IMR-90 (cell line): Measurements from ENCODE around the gene PAMR1. TPM values are rescaled to one million over a fixed set of nuclear protein-coding genes. Genes with fewer than 3 reads are reported as not detected.

ENCODE experiments used
- ATAC-seq: fragments of 200-7000 bp; cut with Tn5 transposase; 2 replicates; pipeline ENCODE4 v1.9.1; 2020; ENCODE audit warnings: low read depth, mild to moderate bottlenecking, moderate library complexity
- BruUV-seq: library from RNA; stranded (reverse); fragments of 400-500 nt; replicated peaks from 2 replicates; lab custom pipeline; 2021; lab: Mats Ljungman, UMichigan
- CTCF ChIA-PET: fragments of 300-600 bp; formaldehyde crosslinking; extraction: SDS; loops from one replicate; lab custom pipeline; 2021; ENCODE audit warnings: antibody characterized with exemption; lab: Yijun Ruan, JAX
- POLR2A ChIA-PET: fragments of 300-600 bp; sonication (Branson Sonifier 250); formaldehyde crosslinking; loops from one replicate; lab custom pipeline; 2022; ENCODE audit warnings: antibody characterized with exemption; ENCODE audit not compliant: unreplicated experiment; lab: Charles Lee
- DNase-seq: peaks from one replicate; pipeline ENCODE4 v3.0.0; 2013
- H2AFZ ChIP-seq: replicated peaks from 2 replicates; pipeline ENCODE3; 2013; ENCODE audit warnings: low read length, mild to moderate bottlenecking; ENCODE audit not compliant: poor library complexity
- H2AK5ac ChIP-seq: 2 replicates; pipeline ENCODE4 v1.6.1; 2013; ENCODE audit warnings: low read depth, low read length, inconsistent platforms
- H2AK9ac ChIP-seq: replicated peaks from 2 replicates; pipeline ENCODE3; 2013; ENCODE audit warnings: mild to moderate bottlenecking, low read depth, low read length, moderate library complexity; ENCODE audit not compliant: poor library complexity
- H2BK120ac ChIP-seq: 2 replicates; pipeline ENCODE4 v1.6.1; 2013; ENCODE audit warnings: low read depth, low read length, inconsistent platforms
- H2BK15ac ChIP-seq: 3 replicates; pipeline ENCODE4 v1.6.1; 2013; ENCODE audit warnings: low read depth, low read length, inconsistent platforms
- H2BK20ac ChIP-seq: 2 replicates; pipeline ENCODE4 v1.6.1; 2013; ENCODE audit warnings: low read depth, mild to moderate bottlenecking, inconsistent platforms, low read length, moderate library complexity
- H2BK5ac ChIP-seq: 2 replicates; pipeline ENCODE4 v1.6.1; 2013; ENCODE audit warnings: mild to moderate bottlenecking, low read depth, low read length, inconsistent platforms; ENCODE audit not compliant: poor library complexity, severe bottlenecking
- H3K14ac ChIP-seq: replicated peaks from 2 replicates; pipeline ENCODE4 v1.6.1; 2013; ENCODE audit warnings: low read depth, low read length, inconsistent platforms
- H3K18ac ChIP-seq: 2 replicates; pipeline ENCODE4 v1.6.1; 2013; ENCODE audit warnings: low read depth, low read length, control low read depth
- H3K23ac ChIP-seq: 2 replicates; pipeline ENCODE4 v1.6.1; 2013; ENCODE audit warnings: low read depth, low read length, inconsistent platforms
- H3K27ac ChIP-seq: 2 replicates; pipeline ENCODE4 v1.5.1; 2013; ENCODE audit warnings: mild to moderate bottlenecking, control low read depth, low read length; ENCODE audit not compliant: insufficient read depth
- H3K27me3 ChIP-seq: 2 replicates; pipeline ENCODE4 v1.6.1; 2013; ENCODE audit warnings: low read length; ENCODE audit not compliant: control insufficient read depth, insufficient read depth
- H3K36me3 ChIP-seq: 2 replicates; pipeline ENCODE4 v1.6.1; 2013; ENCODE audit warnings: low read length, mixed read lengths; ENCODE audit not compliant: control insufficient read depth, insufficient read depth
- H3K4ac ChIP-seq: 2 replicates; pipeline ENCODE4 v1.6.1; 2013; ENCODE audit warnings: low read depth, low read length, inconsistent platforms
- H3K4me1 ChIP-seq: 2 replicates; pipeline ENCODE4 v1.6.1; 2013; ENCODE audit warnings: low read length, mixed read lengths; ENCODE audit not compliant: control insufficient read depth, insufficient read depth
- H3K4me2 ChIP-seq: 2 replicates; pipeline ENCODE4 v1.6.1; 2013; ENCODE audit warnings: low read depth, mild to moderate bottlenecking, control low read depth, low read length, moderate library complexity
- H3K4me3 ChIP-seq: 2 replicates; pipeline ENCODE4 v1.5.1; 2013; ENCODE audit warnings: low read depth, mild to moderate bottlenecking, control low read depth, low read length, moderate library complexity; ENCODE audit not compliant: insufficient read depth
- H3K56ac ChIP-seq: 2 replicates; pipeline ENCODE4 v1.6.1; 2013; ENCODE audit warnings: low read length, inconsistent platforms; ENCODE audit not compliant: insufficient read depth; ENCODE audit errors: extremely low read depth
- H3K79me1 ChIP-seq, 2 experiments: 2 replicates each; pipeline ENCODE4 v1.6.1; 2013; ENCODE audit warnings: low read length in 2 of 2, inconsistent platforms in 1 of 2, low read depth in 1 of 2
- H3K9ac ChIP-seq: 2 replicates; pipeline ENCODE4 v1.6.1; 2013; ENCODE audit warnings: low read depth, low read length, control low read depth
- H3K9me1 ChIP-seq: 2 replicates; pipeline ENCODE4 v1.6.1; 2013; ENCODE audit warnings: low read length, inconsistent platforms; ENCODE audit not compliant: insufficient read depth
- H3K9me3 ChIP-seq: 2 replicates; pipeline ENCODE4 v1.6.1; 2013; ENCODE audit warnings: low read length; ENCODE audit not compliant: control insufficient read depth, insufficient read depth
- H4K20me1 ChIP-seq: 2 replicates; pipeline ENCODE4 v1.6.1; 2013; ENCODE audit warnings: low read length, inconsistent platforms; ENCODE audit not compliant: insufficient read depth
- H4K5ac ChIP-seq: 2 replicates; pipeline ENCODE4 v1.6.1; 2013; ENCODE audit warnings: mild to moderate bottlenecking, low read depth, low read length, control low read depth
- H4K8ac ChIP-seq, 2 experiments: 2 replicates each; pipeline ENCODE4 v1.6.1; 2013; ENCODE audit warnings: low read depth in 2 of 2, low read length in 2 of 2, control low read depth in 1 of 2, inconsistent platforms in 1 of 2
- H4K91ac ChIP-seq: 2 replicates; pipeline ENCODE4 v1.6.1; 2013; ENCODE audit warnings: low read depth, low read length, inconsistent platforms; ENCODE audit not compliant: insufficient read depth
- CHD1 ChIP-seq: IDR thresholded peaks from 2 replicates; pipeline ENCODE4 v1.6.1; 2012; ENCODE audit warnings: low read depth, low read length, improper control_type of control experiment
- MAFK ChIP-seq: IDR thresholded peaks from 2 replicates; pipeline ENCODE4 v1.6.1; 2012; ENCODE audit warnings: low read depth, low read length, improper control_type of control experiment
- MXI1 ChIP-seq: IDR thresholded peaks from 2 replicates; pipeline ENCODE4 v1.6.1; 2012; ENCODE audit warnings: low read depth, mild to moderate bottlenecking, low read length, moderate library complexity, borderline replicate concordance
- POLR2A ChIP-seq: IDR thresholded peaks from 2 replicates; pipeline ENCODE4 v1.6.1; 2012; ENCODE audit warnings: mild to moderate bottlenecking, low read depth, low read length
- RCOR1 ChIP-seq: IDR thresholded peaks from 2 replicates; pipeline ENCODE4 v1.6.1; 2012; ENCODE audit warnings: mild to moderate bottlenecking, low read length, improper control_type of control experiment; ENCODE audit not compliant: insufficient replicate concordance
- SMC3 ChIP-seq: fragments of 150-350 bp; IDR thresholded peaks from 2 replicates; pipeline ENCODE4 v1.6.1; 2016; ENCODE audit warnings: low read depth, mild to moderate bottlenecking, antibody characterized with exemption, low read length, moderate library complexity
- USF2 ChIP-seq: fragments of 150-350 bp; IDR thresholded peaks from 2 replicates; pipeline ENCODE4 v1.6.1; 2017; ENCODE audit warnings: mild to moderate bottlenecking, antibody characterized with exemption, low read length, low read depth
- WGBS, 2 experiments: methylation state at CpG; one replicate each; pipeline versions ENCODE4 v1.1.5 to v1.1.7; 2013; ENCODE audit warnings: missing lambda C conversion rate in 2 of 2; ENCODE audit not compliant: insufficient read length in 1 of 2; ENCODE audit errors: extremely low coverage in 2 of 2; 5-methylcytosine and 5-hydroxymethylcytosine counted together
- dilution Hi-C: fragments of 300-500 bp; cut with HindIII; formaldehyde crosslinking; loops from one replicate; pipeline ENCODE4 v1.14.3; 2018; ENCODE audit warnings: low sequenced_read_pairs; ENCODE audit not compliant: unreplicated experiment
- in situ Hi-C: fragments of 300-500 bp; cut with MboI; formaldehyde crosslinking; loops from 3 replicates; pipeline ENCODE4 v1.14.3; 2019; ENCODE audit warnings: low sequenced_read_pairs, inconsistent platforms, mixed read lengths
- intact Hi-C: fragments of 100-400 bp; cut with micrococcal nuclease; formaldehyde crosslinking; loops from 2 replicates; pipeline ENCODE4 v1.10.0; 2022
- polyA plus RNA-seq, 3 experiments: library from polyadenylated mRNA; depleted of rRNA; stranded (reverse); fragments of >200 nt; gene quantifications; 2 replicates each; pipeline ENCODE4 v1.2.3, GENCODE V29; 2012; ENCODE audit warnings: low replicate concordance in 1 of 3
- total RNA-seq: library from RNA; depleted of rRNA; stranded (reverse); fragments of >200 nt; gene quantifications from 2 replicates; pipeline ENCODE4 v1.2.3, GENCODE V29; 2012
- TF ChIP-seq, protein P1 (sequence below): conservative IDR thresholded peaks from 2 replicates; pipeline ENCODE4 v1.5.1; 2012; ENCODE audit warnings: mild to moderate bottlenecking, low read depth, low read length, improper control_type of control experiment
- TF ChIP-seq, protein P2 (sequence below): fragments of 150-350 bp; IDR thresholded peaks from 2 replicates; pipeline ENCODE4 v1.6.1; 2016; ENCODE audit warnings: low read depth, mild to moderate bottlenecking, low read length, moderate library complexity, borderline replicate concordance

PAMR1 gene
- total and polyA plus RNA-seq, 2 of the 4 experiments (the other 2 are of a cell fraction): 70.7 to 80.7 TPM

DNA sequence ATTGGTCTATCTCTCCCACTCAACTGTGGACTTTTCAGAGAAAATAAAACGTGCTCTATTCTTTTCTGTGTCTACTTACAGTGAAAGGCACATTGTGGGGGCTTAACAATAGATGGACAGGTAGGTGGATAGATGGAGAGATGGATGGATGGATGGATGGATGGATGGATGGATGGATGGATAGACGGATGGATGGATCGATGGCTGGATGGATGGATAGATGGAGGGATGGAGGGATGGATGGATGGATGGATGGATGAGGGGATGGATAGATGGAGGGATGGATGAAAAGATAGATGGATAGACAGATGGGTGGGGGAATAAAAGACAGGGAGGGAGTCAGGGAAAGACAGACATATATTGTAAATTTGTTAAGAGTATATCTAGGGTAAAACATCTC is 91.8 kb downstream of the PAMR1 start:
- H3K36me3 ChIP-seq: peaks cover 43% of the 10 kb centered on the region
- H3K56ac ChIP-seq: no peak overlapping the region
- TF ChIP-seq MXI1: no peak
- no peak for TF ChIP-seq USF2
- TF ChIP-seq CHD1: no peak
- TF ChIP-seq, protein P1, sequence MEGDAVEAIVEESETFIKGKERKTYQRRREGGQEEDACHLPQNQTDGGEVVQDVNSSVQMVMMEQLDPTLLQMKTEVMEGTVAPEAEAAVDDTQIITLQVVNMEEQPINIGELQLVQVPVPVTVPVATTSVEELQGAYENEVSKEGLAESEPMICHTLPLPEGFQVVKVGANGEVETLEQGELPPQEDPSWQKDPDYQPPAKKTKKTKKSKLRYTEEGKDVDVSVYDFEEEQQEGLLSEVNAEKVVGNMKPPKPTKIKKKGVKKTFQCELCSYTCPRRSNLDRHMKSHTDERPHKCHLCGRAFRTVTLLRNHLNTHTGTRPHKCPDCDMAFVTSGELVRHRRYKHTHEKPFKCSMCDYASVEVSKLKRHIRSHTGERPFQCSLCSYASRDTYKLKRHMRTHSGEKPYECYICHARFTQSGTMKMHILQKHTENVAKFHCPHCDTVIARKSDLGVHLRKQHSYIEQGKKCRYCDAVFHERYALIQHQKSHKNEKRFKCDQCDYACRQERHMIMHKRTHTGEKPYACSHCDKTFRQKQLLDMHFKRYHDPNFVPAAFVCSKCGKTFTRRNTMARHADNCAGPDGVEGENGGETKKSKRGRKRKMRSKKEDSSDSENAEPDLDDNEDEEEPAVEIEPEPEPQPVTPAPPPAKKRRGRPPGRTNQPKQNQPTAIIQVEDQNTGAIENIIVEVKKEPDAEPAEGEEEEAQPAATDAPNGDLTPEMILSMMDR: no peak
- no peak for TF ChIP-seq MAFK
- TF ChIP-seq SMC3: no peak
- TF ChIP-seq, protein P2, sequence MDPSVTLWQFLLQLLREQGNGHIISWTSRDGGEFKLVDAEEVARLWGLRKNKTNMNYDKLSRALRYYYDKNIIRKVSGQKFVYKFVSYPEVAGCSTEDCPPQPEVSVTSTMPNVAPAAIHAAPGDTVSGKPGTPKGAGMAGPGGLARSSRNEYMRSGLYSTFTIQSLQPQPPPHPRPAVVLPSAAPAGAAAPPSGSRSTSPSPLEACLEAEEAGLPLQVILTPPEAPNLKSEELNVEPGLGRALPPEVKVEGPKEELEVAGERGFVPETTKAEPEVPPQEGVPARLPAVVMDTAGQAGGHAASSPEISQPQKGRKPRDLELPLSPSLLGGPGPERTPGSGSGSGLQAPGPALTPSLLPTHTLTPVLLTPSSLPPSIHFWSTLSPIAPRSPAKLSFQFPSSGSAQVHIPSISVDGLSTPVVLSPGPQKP: no peak
- no peak for TF ChIP-seq RCOR1
- TF ChIP-seq POLR2A: no peak
- dilution Hi-C loops (no loop called here), in situ Hi-C loops (no loop called here), intact Hi-C loops (no loop called here)
- CTCF ChIA-PET: no interaction called here
- H3K9me1 ChIP-seq: peaks cover 9% of the 10 kb centered on the region; the same call in 1 of the 2 replicates
- POLR2A ChIA-PET: no interaction called here
- no peak overlapping the region for H4K91ac ChIP-seq
- H3K4me1 ChIP-seq: no peaks in the 10 kb centered on the region
- ATAC-seq: no peak
- no peak for DNase-seq
- no peak overlapping the region for H4K5ac ChIP-seq
- H2AFZ ChIP-seq: no peak overlapping the region
- H3K4me2 ChIP-seq: no peak overlapping the region
- H3K4me3 ChIP-seq: no peak overlapping the region
- H3K27ac ChIP-seq: no peak overlapping the region
- H3K23ac ChIP-seq: no peak overlapping the region
- H2BK20ac ChIP-seq: no peak overlapping the region
- no peak overlapping the region for H2BK120ac ChIP-seq
- peaks cover 0 to 7% of the 10 kb centered on the region in 2 experiments; a peak in 1 of 4 replicates for H3K79me1 ChIP-seq
- H3K18ac ChIP-seq: no peak overlapping the region
- H2BK15ac ChIP-seq: no peak overlapping the region
- H4K8ac ChIP-seq: no peak overlapping the region
- H3K4ac ChIP-seq: no peak overlapping the region
- no peaks in the 10 kb centered on the region for H3K27me3 ChIP-seq
- H4K20me1 ChIP-seq: no peaks in the 10 kb centered on the region
- no peak overlapping the region for H2AK9ac ChIP-seq
- 95 to 100% methylated on average over 2 of the region's 3 CpGs for WGBS, 2 experiments
- H2BK5ac ChIP-seq: no peak overlapping the region
- no peaks in the 10 kb centered on the region for H3K9me3 ChIP-seq
- H3K9ac ChIP-seq: no peak overlapping the region
- no TSS peak for BruUV-seq
- no peak overlapping the region for H3K14ac ChIP-seq
- no peak overlapping the region for H2AK5ac ChIP-seq
